Measurements from ENCODE around the gene CBY3. TPM values are rescaled to one million over a fixed set of nuclear protein-coding genes. Genes with fewer than 3 reads are reported as not detected.
A peak's percentile ranks its signal among the peaks of the same experiment; 100 is the strongest.
"Not testable (repeated sequence)": the region's sequence is repeated elsewhere in the genome, so short reads cannot be mapped to it uniquely, and the experiment has no call there.

Gene CBY3
- total RNA-seq, 5 donors from 2014 or later (not counting 1 experiment from before 2014, with no cell fraction given): 0.50 to 0.66 (median 0.57) TPM; not detected in 2

DNA sequence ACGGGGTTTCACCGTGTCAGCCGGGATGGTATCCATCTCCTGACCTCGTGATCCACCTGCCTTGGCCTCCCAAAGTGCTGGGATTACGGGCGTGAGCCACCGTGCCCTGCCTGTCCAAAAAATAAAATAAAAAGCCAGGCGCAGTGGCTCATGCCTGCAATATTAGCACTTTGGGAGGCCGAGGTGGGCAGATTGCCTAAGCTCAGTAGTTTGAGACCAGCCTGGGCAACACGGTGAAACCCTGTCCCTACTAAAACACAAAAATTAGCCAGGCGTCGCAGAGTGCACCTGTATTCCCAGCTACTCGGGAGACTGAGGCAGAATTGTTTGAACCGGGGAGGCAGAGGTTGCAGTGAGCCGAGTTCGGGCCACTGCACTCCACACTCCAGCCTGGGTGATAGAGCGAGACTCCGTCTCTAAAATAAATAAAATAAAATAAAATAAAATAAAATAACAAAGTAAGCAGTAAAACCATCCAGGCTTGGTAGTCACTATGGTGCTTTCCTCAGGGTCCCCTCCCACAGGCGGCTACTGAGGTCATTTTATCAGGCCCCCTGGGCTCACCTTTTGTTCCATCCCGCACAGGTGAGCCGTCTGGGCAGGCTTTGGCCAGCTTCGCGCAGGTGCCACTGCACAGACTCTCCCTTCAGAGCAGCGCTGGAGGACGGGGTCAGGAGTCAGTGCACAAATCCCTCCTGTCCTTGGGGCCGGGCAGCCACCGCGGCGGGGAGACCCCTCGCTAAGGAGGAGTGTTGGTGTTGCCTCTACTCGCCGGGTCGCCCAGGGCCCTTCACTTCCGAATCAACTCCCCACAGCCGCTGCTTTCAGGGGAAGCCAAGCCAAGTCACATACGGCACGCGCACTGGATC lies 47.1 kb downstream of the CBY3 start:
- not testable (repeated sequence) for H3K36me3 Mint-ChIP-seq; H3K27ac Mint-ChIP-seq; DNase-seq; H3K27ac ChIP-seq (ENCODE audit: low read length); H3K36me3 ChIP-seq (ENCODE audit: control insufficient read depth in 2 of 2, extremely low read depth in 1 of 2, insufficient read depth in 1 of 2, low read length in 1 of 2); H3K4me1 Mint-ChIP-seq; H3K27me3 Mint-ChIP-seq; H3K4me3 ChIP-seq (ENCODE audit: control insufficient read depth in 1 of 2, extremely low read depth in 1 of 2, low read length in 1 of 2); H3K9me3 ChIP-seq; H3K9me3 Mint-ChIP-seq; H3K4me1 ChIP-seq (ENCODE audit: control insufficient read depth in 1 of 2, extremely low read depth in 1 of 2, insufficient read depth in 2 of 2, low read length in 2 of 2); H3K4me3 Mint-ChIP-seq; H3K27me3 ChIP-seq (replicated peaks in 1 of 2; ENCODE audit: control insufficient read depth in 2 of 2, extremely low read depth in 1 of 2, insufficient read depth in 2 of 2, low read length in 1 of 2)
- ChIA-PET POLR2A (interaction anchor here in 1 of 2 donors (0.6 kb wide), 1 partner anchor 17 kb away, joined by 5 read pairs; no protein-coding TSS in a partner anchor), CTCF (interaction anchor here in 1 of 2 donors (0.7 kb wide), 1 partner anchor 177 kb away, joined by 3 read pairs; no protein-coding TSS in a partner anchor)
- ATAC-seq (replicated peaks in 1 of 4): peak; percentile 70 to 74 (median 72)
- WGBS (ENCODE audit: insufficient coverage): 92% methylated on average over 6 of the region's 38 CpGs

Other genes with a start within 250 kb of the CBY3 start
- gene RUFY1, start 130.5 kb downstream of the CBY3 start, total RNA-seq: 10 to 100 TPM; 35.2 to 63.6 (median 47.7) TPM
- gene HNRNPH1, start 57.4 kb downstream of the CBY3 start, total RNA-seq: 1,000 to 10,000 TPM; 1,278 to 2,165 (median 1,301) TPM
- 100 to 1,000 TPM; 205 to 306 (median 262) TPM for gene CANX, start 17.9 kb upstream of the CBY3 start, total RNA-seq
- gene MAML1, start 51.8 kb upstream of the CBY3 start, total RNA-seq: 10 to 100 TPM; 31.3 to 56.4 (median 50.6) TPM
- 10 to 100 TPM in 1 of 5 donors, 1 to 10 TPM in 4; 3.6 to 12.6 (median 8.1) TPM for gene LTC4S, start 113.0 kb upstream of the CBY3 start, total RNA-seq
- 100 to 1,000 TPM; 119 to 159 (median 132) TPM for gene MGAT4B, start 125.8 kb upstream of the CBY3 start, total RNA-seq
- 100 to 1,000 TPM; 220 to 327 (median 280) TPM for gene SQSTM1, start 139.9 kb upstream of the CBY3 start, total RNA-seq
- 100 to 1,000 TPM in 3 of 5 donors, 10 to 100 TPM in 2; 54.1 to 119 (median 112) TPM for gene MRNIP, start 177.8 kb upstream of the CBY3 start, total RNA-seq
- 100 to 1,000 TPM in 2 of 5 donors, 10 to 100 TPM in 3; 65.9 to 125 (median 96.2) TPM for gene TBC1D9B, start 226.9 kb upstream of the CBY3 start, total RNA-seq